Lung (tissue), 12 donors: ENCODE data around the gene ARHGEF1. TPM values are rescaled to one million over a fixed set of nuclear protein-coding genes. Genes with fewer than 3 reads are reported as not detected.
A peak's percentile ranks its signal among the peaks of the same experiment; 100 is the strongest.

ENCODE experiments used
- ATAC-seq: fragments of 200-7000 bp; cut with Tn5 transposase; one replicate; pipeline ENCODE4 v1.9.1; 2020; ENCODE audit warnings: moderate number of reproducible peaks; ENCODE audit not compliant: insufficient read depth, low FRiP score
- DNase-seq, 3 donors: peaks; one replicate each; pipeline ENCODE4 v3.0.0-alpha.2; 2013 to 2017
- H3K27ac ChIP-seq, 2 donors: one replicate each; pipeline ENCODE4 v1.5.1; 2013; ENCODE audit warnings: mild to moderate bottlenecking in 2 of 2, moderate library complexity in 2 of 2, control low read depth in 1 of 2, inconsistent platforms in 1 of 2, low read depth in 1 of 2, low read length in 1 of 2
- H3K27me3 ChIP-seq, 3 donors: one replicate each; pipeline ENCODE4 v1.5.1; 2013; ENCODE audit warnings: low read length in 2 of 3; ENCODE audit not compliant: control insufficient read depth in 3 of 3, insufficient read depth in 3 of 3
- H3K36me3 ChIP-seq, 4 donors: one replicate each; pipeline ENCODE4 v1.5.1; 2013; ENCODE audit warnings: low read length in 4 of 4, mild to moderate bottlenecking in 1 of 4, moderate library complexity in 1 of 4; ENCODE audit not compliant: control insufficient read depth in 4 of 4, insufficient read depth in 4 of 4
- H3K4me1 ChIP-seq, 5 donors: one replicate each; pipeline ENCODE4 v1.5.1; 2013; ENCODE audit warnings: low read length in 5 of 5, mild to moderate bottlenecking in 2 of 5, moderate library complexity in 1 of 5; ENCODE audit not compliant: control insufficient read depth in 5 of 5, insufficient read depth in 5 of 5
- H3K4me3 ChIP-seq: one replicate; pipeline ENCODE4 v1.5.1; 2013; ENCODE audit warnings: mild to moderate bottlenecking, control low read depth, moderate library complexity
- H3K9ac ChIP-seq, 2 donors: one replicate each; pipeline ENCODE4 v1.5.1; 2013; ENCODE audit warnings: low read length in 2 of 2, control low read depth in 1 of 2; ENCODE audit not compliant: insufficient read depth in 1 of 2
- H3K9me3 ChIP-seq, 4 donors: one replicate each; pipeline ENCODE4 v1.5.1; 2013; ENCODE audit warnings: low read length in 3 of 4, mild to moderate bottlenecking in 1 of 4, moderate library complexity in 1 of 4; ENCODE audit not compliant: control insufficient read depth in 4 of 4, insufficient read depth in 3 of 4
- WGBS, 2 donors: extraction: QIAGEN DNeasy Blood & Tissue Kit; methylation state at CpG; one replicate each; pipeline ENCODE4 v1.1.7; 2013; 5-methylcytosine and 5-hydroxymethylcytosine counted together
- polyA plus RNA-seq, 2 donors: library from polyadenylated mRNA; stranded (reverse); fragments of 200-250 nt; gene quantifications; one replicate each; pipeline ENCODE4 v1.2.1, GENCODE V29; 2013
- total RNA-seq, 2 donors: library from RNA; depleted of rRNA in 1 of 2; stranded (reverse); fragments of >200 nt in 1 of 2; gene quantifications; one replicate each; pipeline ENCODE4 v1.2.1, GENCODE V29; 2014 to 2021
- TF ChIP-seq, protein P1 (sequence below): IDR thresholded peaks from 2 replicates; pipeline ENCODE4 v1.5.1; 2012; ENCODE audit warnings: mild to moderate bottlenecking; ENCODE audit errors: control extremely low read depth, extremely low read depth
- donor health status: control.
- donor health status: control.
- donor health status: Bipolar disorder and iron deficiency.
- donor health status: healthy.
- donor health status: DM: yes; HTN: yes; CAD: no.

ARHGEF1 gene
- total and polyA plus RNA-seq, 4 donors = 55.4 to 231 (median 176) TPM

- TF ChIP-seq, protein P1, sequence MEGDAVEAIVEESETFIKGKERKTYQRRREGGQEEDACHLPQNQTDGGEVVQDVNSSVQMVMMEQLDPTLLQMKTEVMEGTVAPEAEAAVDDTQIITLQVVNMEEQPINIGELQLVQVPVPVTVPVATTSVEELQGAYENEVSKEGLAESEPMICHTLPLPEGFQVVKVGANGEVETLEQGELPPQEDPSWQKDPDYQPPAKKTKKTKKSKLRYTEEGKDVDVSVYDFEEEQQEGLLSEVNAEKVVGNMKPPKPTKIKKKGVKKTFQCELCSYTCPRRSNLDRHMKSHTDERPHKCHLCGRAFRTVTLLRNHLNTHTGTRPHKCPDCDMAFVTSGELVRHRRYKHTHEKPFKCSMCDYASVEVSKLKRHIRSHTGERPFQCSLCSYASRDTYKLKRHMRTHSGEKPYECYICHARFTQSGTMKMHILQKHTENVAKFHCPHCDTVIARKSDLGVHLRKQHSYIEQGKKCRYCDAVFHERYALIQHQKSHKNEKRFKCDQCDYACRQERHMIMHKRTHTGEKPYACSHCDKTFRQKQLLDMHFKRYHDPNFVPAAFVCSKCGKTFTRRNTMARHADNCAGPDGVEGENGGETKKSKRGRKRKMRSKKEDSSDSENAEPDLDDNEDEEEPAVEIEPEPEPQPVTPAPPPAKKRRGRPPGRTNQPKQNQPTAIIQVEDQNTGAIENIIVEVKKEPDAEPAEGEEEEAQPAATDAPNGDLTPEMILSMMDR = no peak
- peaks cover 0 to 6% (median 0%) of the 10 kb centered on the region in 5 donors for H3K4me1 ChIP-seq
- H3K36me3 ChIP-seq = no peaks in the 10 kb centered on the region
- H3K4me3 ChIP-seq = peak overlapping the region; percentile 26
- H3K9me3 ChIP-seq = no peaks in the 10 kb centered on the region
- H3K27me3 ChIP-seq = peaks cover 0 to 28% (median 23%) of the 10 kb centered on the region in 3 donors
- DNase-seq = peak; percentile 45 to 64 (median 61)
- no peak for ATAC-seq
- no peak overlapping the region for H3K27ac ChIP-seq
- WGBS, 2 donors = 2% methylated on average over 56 to 83 of the region's 83 CpGs
- H3K9ac ChIP-seq = no peak overlapping the region
These were observed 57.1 kb downstream of the ARHGEF1 start for GRCh38 chr19:41939861-41940730.

- peak overlapping the region; percentile 26 for H3K4me3 ChIP-seq
- no peak overlapping the region for H3K27ac ChIP-seq
- H3K9ac ChIP-seq = no peak overlapping the region
- H3K4me1 ChIP-seq = peaks cover 0 to 6% (median 0%) of the 10 kb centered on the region in 5 donors
- ATAC-seq (no peak), DNase-seq (no peak)
- peaks cover 0 to 22% (median 18%) of the 10 kb centered on the region in 3 donors for H3K27me3 ChIP-seq
- no peaks in the 10 kb centered on the region for H3K9me3 ChIP-seq
- no peaks in the 10 kb centered on the region for H3K36me3 ChIP-seq
- TF ChIP-seq, protein P1 = no peak
- WGBS, 2 donors = 9 to 14% methylated on average over 30 to 53 of the region's 53 CpGs
These were observed 57.9 kb downstream of the ARHGEF1 start for GRCh38 chr19:41940731-41941409.

- DNase-seq (no peak), ATAC-seq (no peak)
- Histone ChIP-seq H3K36me3 (no peaks in the 10 kb centered on the region), H3K27me3 (peaks cover 0 to 16% (median 11%) of the 10 kb centered on the region in 3 donors), H3K9ac (no peak overlapping the region), H3K9me3 (no peaks in the 10 kb centered on the region), H3K4me3 (no peak overlapping the region), H3K27ac (no peak overlapping the region), H3K4me1 (peaks cover 0 to 6% (median 0%) of the 10 kb centered on the region in 5 donors)
- WGBS, 2 donors = 86 to 94% methylated on average over 7 to 9 of the region's 9 CpGs
- TF ChIP-seq, protein P1 = no peak
These were observed 58.6 kb downstream of the ARHGEF1 start for GRCh38 chr19:41941410-41942202.
